Stimulated activated CD4-positive, alpha-beta T cell treated with anti-CD3 and anti-CD28 coated beads, TNF-alpha, amount 100 ng/mL, for 4 hours (primary cell): ENCODE measurements around the gene ADGRF1.
"Not testable (repeated sequence)": the region's sequence is repeated elsewhere in the genome, so short reads cannot be mapped to it uniquely, and the experiment has no call there.

ENCODE experiments used
- DNase-seq, 3 experiments: peaks; one replicate each; pipeline ENCODE4 v3.0.0-alpha.2; 2020; ENCODE audit warnings: low read depth in 3 of 3

The ADGRF1 gene

GRCh38 chr6:47022191-47022590 lies 19.9 kb downstream of the ADGRF1 start:
- no peak for DNase-seq

GRCh38 chr6:47019941-47020340 lies 22.2 kb downstream of the ADGRF1 start:
- DNase-seq = no peak

GRCh38 chr6:47016909-47017308 lies 25.2 kb downstream of the ADGRF1 start:
- DNase-seq = no peak

DNA sequence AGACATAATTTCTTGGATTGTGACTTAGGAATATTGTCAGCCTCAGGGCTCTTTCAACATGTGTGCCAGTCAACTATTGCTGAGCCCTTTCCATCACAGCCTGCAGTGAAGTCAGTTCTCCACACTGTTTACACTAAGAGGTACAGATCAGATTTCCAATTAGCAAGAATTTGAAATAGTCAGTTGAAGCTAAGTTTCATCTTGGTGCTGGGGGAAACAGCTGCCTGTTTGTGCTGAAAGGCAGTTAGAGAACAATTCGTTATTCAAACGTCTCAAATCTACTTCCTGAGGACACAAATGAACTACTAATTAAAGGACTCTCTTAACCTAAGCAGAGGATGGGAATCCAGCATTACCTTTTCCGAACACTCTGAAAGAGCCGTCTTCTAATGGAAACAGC lies 25.9 kb downstream of the ADGRF1 start:
- DNase-seq = no peak

DNA sequence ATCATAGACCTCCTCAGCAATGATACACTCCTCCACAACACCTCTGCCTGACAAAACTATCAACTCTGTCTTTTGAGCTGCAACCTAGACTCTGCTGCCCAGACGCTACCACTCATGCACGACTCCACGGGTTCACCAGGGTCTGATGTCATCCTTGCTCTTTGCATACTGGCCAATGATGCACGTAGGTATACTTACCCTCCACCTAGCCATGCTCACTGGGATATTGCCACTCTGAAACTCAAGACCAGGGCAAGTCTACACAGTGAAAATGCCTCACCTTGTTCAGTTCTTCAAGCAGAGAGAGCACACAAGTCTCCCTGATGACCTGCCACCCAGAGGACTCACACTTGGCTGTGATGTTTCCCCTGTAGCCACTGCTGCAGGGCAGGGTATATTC lies 27.7 kb downstream of the ADGRF1 start:
- no peak for DNase-seq

DNA sequence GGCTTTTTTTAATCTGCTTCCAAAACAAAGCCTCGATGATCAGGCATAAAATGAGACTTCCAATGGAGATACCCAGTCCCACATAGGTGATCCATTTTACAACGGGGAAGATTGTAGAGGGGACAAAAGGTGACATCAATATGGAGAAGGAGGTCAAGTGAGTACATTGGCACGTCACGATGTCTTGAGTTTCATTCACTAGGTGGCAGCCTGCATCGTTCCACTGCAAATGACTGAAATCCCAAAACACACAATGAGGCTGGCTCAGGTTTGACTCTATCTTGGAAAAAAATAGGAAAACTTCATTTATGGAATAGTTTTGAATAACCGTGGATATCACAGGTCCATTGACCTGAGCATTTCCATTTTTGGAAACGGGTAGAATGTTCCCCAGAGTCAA lies 32.5 kb downstream of the ADGRF1 start:
- DNase-seq = no peak

- no peak for DNase-seq
Measured at GRCh38 chr6:47008397-47008763, 33.8 kb downstream of the ADGRF1 start.

GRCh38 chr6:47007657-47008396 lies 34.3 kb downstream of the ADGRF1 start:
- no peak for DNase-seq

GRCh38 chr6:47005486-47005885 lies 36.6 kb downstream of the ADGRF1 start:
- DNase-seq = no peak

GRCh38 chr6:47004463-47004862 lies 37.7 kb downstream of the ADGRF1 start:
- no peak for DNase-seq

DNA sequence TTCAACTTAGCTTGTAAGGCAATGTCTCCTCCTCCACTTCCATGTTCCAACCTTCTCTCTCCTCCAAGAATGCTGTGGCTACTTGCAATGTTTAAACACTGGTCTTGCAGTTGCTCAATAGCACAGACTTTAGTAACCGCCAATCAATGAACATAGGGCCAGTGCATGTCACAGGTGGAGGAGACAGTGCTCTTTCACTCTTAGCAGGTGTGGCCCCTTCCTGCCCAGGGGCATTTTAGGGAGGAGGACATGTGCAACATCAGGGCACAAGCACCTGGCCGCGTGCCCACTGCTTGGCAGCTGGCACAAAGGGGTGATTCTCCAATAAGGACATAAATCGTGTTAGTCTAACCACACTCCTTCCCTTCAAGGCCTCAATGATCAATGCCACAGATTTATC lies 41.3 kb downstream of the ADGRF1 start:
- DNase-seq = no peak

DNA sequence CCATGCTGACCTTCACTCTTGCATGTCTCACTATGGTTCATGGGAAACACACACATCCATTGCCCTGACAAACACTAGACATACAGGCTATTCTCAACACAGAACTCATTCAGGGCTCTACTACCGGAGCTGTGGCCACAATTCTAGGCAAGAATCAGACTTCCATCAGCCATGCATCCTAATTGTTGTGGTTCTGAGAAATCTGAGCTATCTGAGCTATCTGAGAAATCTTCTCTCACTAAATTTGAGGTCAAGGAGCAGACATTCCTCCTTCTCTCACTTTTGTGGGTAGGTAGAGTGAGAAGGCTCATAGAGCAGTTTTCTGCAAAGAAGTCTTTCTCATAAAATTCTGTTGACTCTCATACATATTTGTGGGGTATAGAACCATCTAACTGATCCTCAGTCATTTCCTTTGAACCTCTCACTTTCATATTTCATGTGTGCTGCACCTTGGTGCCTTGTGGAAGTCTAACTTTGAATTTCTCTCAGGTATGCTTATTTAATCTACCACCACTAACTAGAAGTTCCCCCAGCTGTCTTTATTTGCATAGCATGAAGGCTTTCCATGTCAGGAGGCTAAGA lies 43.6 kb downstream of the ADGRF1 start:
- DNase-seq = no peak

DNA sequence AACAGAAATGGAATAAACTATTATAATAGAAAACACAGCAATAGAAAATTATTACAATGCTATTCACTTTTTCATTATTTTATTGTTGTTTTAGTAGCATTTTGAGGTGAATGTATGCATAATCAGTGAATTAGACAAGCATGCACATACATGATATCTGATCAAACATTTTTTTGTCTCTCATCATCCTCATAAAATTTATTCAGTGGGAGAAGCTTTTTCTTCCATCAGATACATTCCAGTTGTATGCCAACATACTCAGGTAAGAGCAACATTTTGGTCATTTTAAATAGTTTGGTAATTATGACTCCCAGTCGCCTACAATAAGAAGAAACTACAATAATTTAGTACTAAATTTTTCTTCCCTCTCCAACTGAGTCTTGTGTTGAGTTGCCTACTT lies 44.5 kb downstream of the ADGRF1 start:
- DNase-seq = no peak

DNA sequence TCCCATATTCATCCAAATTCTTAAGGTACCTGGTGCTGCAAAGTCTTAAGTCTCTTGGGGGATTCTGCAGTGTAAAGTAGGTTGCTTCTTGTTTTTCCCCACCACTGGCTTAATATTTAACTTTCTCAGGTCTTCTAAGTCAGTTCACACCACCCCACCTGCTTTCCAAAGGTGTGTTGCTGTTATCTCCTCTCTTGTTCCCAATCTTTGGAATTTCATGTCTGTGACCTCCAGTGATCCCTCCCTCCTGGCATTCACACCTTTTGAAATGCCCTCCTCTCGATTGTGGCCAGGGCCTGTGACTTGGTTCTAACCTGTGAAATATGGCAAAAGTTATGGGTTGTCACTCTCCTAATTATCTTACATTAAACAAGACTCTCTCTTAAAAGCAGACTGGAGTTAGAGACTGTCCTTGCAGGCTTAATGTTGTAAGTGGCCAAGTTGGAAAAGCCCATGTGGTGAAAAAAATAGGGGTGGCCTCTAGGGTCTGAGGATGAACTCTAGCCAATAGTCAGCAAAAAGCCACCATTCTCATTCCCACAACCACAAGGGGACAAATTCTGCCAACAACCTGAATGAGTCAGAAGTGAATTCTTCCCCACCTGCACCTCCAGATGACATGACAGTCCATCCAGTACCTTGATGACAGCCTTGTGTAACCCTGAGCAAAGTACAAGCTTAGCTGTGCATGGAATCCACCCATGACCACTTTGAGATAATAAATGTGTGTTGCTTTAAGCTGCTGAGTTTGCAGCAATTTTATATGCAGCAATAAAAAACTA lies 45.1 kb downstream of the ADGRF1 start:
- DNase-seq = no peak

DNA sequence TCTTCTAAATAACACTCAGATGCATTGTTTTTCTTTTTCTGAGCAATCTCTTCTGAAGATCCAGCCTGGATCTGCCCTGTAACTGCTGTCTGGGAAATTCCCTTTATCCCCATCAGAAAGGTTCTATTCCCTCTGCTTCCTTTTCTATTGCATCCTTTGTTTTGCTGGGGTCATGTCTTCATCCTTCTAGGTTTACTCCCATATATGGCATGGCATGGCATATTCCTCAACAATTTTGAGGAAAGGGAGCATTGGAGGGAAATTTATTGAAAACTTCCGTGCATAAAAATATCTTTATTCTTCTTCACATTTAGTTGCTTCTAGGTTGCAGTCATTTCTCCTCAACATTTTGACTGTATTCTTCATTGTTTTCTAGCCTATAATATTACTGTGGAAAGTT lies 47.2 kb downstream of the ADGRF1 start:
- no peak for DNase-seq

DNA sequence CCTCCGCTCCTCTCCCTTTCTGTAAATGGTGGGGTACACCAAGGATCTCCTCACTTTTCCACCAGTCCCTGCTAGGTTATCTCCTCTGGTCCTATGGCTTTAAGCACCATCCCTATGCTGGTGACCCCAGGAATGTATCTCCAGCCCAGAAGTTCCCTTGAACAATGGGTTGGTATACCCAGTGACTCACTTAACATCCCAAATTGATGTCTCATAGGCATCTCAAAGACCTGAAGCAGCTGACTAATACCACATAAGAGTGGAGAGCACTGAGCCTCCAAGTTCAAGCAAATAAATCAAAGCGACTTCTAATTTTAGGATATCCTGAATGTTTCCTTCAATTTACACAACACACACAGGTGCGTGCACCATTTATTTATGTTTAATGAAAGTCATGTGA lies 48.3 kb downstream of the ADGRF1 start:
- DNase-seq = no peak

DNA sequence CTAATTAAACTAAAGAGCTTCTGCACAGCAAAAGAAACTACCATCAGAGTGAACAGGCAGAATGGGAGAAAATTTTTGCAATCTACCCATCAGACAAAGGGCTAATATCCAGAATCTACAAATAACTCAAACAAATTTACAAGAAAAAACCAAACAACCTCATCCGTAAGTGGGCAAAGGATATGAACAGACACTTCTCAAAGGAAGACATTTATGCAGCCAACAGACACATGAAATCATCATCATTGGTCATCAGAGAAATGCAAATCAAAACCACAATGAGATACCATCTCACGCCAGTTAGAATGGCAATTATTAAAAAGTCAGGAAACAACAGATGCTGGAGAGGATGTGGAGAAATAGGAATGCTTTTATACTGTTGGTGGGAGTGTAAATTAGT lies 49.7 kb downstream of the ADGRF1 start:
- not testable (repeated sequence) for DNase-seq

- not testable (repeated sequence) for DNase-seq
Measured at GRCh38 chr6:46990818-46991510, 51.2 kb downstream of the ADGRF1 start.

DNA sequence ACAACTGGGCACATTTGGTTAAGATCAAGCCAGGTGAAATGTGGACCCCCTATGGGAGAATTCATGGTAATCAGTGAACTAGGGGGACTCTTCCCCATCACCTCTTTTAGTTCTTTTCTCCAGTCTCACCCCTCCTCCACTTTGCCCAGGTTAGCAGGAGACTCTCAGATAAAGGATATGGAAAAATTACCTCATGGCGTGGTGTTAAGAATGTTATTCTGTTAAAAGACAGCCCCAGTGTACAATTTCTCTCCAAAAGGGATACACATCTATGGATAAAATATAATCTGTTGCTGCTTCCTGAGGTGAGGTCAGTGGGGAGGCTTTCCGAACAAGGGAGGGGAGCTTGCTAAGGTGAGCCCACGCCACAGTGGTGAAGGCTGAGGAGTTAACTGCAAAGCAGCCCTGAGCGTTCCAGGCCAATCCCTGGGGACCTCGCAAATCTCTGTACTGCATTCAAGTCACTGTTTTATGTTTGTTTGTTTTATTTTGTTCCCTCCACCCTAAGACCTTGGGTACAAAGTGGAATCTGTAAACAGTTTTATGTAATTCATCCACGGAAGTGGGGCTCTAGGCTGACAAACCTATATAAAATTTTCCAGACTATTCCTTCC lies 52.0 kb downstream of the ADGRF1 start:
- no peak for DNase-seq

- DNase-seq = no peak
Measured at GRCh38 chr6:46989398-46989797, 52.7 kb downstream of the ADGRF1 start.

- DNase-seq = no peak
Measured at GRCh38 chr6:46985943-46986342, 56.2 kb downstream of the ADGRF1 start.

DNA sequence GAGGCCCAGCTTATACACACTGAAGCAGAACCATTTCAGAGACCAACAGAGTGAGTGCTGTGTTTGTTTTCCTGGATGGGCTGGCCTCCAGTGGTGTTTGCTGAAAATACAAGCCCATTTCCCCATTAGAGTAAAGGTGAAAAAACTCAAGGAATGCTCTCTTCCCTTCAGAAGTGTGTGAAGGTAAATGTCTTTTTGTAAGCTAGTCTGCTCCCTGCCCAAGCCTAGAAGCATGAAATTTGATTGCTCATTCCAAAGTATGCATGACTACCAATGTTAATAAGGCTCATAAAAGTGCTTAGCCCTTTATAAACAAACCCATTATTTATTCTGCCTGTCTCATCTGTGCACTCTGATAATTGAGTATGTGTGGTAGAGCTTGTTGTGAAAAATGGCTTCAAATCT lies 59.1 kb downstream of the ADGRF1 start:
- no peak for DNase-seq
